Erythroblast (primary cell): ENCODE data around the gene MAPK12.
"Not testable (repeated sequence)": the region's sequence is repeated elsewhere in the genome, so short reads cannot be mapped to it uniquely, and the experiment has no call there.

ENCODE experiments used
- GATA1 ChIP-seq: IDR thresholded peaks from 2 replicates; pipeline ENCODE4 v1.6.1; 2011; ENCODE audit warnings: low read depth, mild to moderate bottlenecking, control low read depth, low read length, moderate library complexity
- POLR2A ChIP-seq: IDR thresholded peaks from 2 replicates; pipeline ENCODE4 v1.6.1; 2011; ENCODE audit warnings: mild to moderate bottlenecking, low read length

DNA sequence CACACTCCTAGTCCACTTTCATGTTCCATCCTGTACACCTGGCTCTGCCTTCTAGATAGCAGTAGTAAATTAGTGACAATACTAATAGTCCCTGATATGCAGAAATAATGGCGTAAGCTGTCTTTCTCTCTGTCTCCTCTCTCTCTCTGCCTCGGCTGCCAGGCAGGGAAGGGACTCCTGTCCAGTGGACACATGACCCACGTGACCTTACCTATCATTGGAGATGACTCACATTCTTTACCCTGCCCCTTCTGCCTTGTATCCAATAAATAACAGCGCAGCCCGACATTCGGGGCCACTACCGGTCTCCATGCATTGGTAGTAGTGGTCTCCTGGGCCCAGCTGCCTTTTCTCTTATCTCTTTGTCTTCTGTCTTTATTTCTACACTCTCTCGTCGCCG is 12.3 kb upstream of the MAPK12 start:
- TF ChIP-seq POLR2A, GATA1: not testable (repeated sequence)
